Activated naive CD4-positive, alpha-beta T cell treated with anti-CD3 and anti-CD28 coated beads, Interleukin-2, amount 10 ng/mL, durations not matched to agents 7 days and 5 days (primary cell): ENCODE data around the gene KLHL34.

ENCODE experiments used
- CTCF ChIA-PET: fragments of 350-600 bp; sonication (Branson Sonifier 250); formaldehyde crosslinking; loops from one replicate; lab custom pipeline; 2021; ENCODE audit warnings: antibody characterized with exemption; lab: Charles Lee
- DNase-seq: peaks from one replicate; pipeline ENCODE4 v3.0.0-alpha.2; 2020
- H3K27ac Mint-ChIP-seq: one replicate; pipeline ENCODE4 v1.8.0; 2021; ENCODE audit warnings: mild to moderate bottlenecking, moderate library complexity, mixed read lengths
- H3K27me3 Mint-ChIP-seq: one replicate; pipeline ENCODE4 v1.8.0; 2021; ENCODE audit warnings: mild to moderate bottlenecking, mixed read lengths
- H3K36me3 Mint-ChIP-seq: one replicate; pipeline ENCODE4 v1.8.0; 2021; ENCODE audit warnings: mixed read lengths
- H3K4me1 Mint-ChIP-seq: one replicate; pipeline ENCODE4 v1.8.0; 2021; ENCODE audit warnings: mixed read lengths
- H3K4me3 Mint-ChIP-seq: one replicate; pipeline ENCODE4 v1.8.0; 2021; ENCODE audit warnings: mild to moderate bottlenecking, moderate library complexity, mixed read lengths
- H3K9me3 Mint-ChIP-seq: one replicate; pipeline ENCODE4 v1.8.0; 2021; ENCODE audit warnings: mixed read lengths

KLHL34 gene

GRCh38 chrX:21658152-21658737 is at the start of gene KLHL34:
TSS of gene KLHL34 (minus strand) at chrX:21658330. CDS start at chrX:21657788, 542 bp downstream.
- peaks cover 20% of the 10 kb centered on the region for H3K27me3 Mint-ChIP-seq
- no peaks in the 10 kb centered on the region for H3K9me3 Mint-ChIP-seq
- H3K4me1 Mint-ChIP-seq: peaks cover 9% of the 10 kb centered on the region
- peak within 1 kb of the TSS; percentile 28 for H3K27ac Mint-ChIP-seq
- H3K4me3 Mint-ChIP-seq: peak within 1 kb of the TSS; percentile 65
- peaks cover 4% of the 10 kb centered on the region for H3K36me3 Mint-ChIP-seq
- CTCF ChIA-PET: no interaction called here
- DNase-seq: peak; percentile 29

- CTCF ChIA-PET: no interaction called here
- H3K9me3 Mint-ChIP-seq: no peaks in the 10 kb centered on the region
- no peaks in the 10 kb centered on the region for H3K4me1 Mint-ChIP-seq
- no peak overlapping the region for H3K27ac Mint-ChIP-seq
- no peak overlapping the region for H3K4me3 Mint-ChIP-seq
- no peak for DNase-seq
- H3K36me3 Mint-ChIP-seq: no peaks in the 10 kb centered on the region
- H3K27me3 Mint-ChIP-seq: no peaks in the 10 kb centered on the region
Measured at GRCh38 chrX:21705225-21705624, 47.1 kb upstream of the KLHL34 start.

- no peak overlapping the region for H3K27ac Mint-ChIP-seq
- H3K4me3 Mint-ChIP-seq: no peak overlapping the region
- no peaks in the 10 kb centered on the region for H3K9me3 Mint-ChIP-seq
- H3K27me3 Mint-ChIP-seq: no peaks in the 10 kb centered on the region
- H3K4me1 Mint-ChIP-seq: no peaks in the 10 kb centered on the region
- CTCF ChIA-PET: no interaction called here
- DNase-seq: no peak
- no peaks in the 10 kb centered on the region for H3K36me3 Mint-ChIP-seq
Measured at GRCh38 chrX:21702725-21703124, 44.6 kb upstream of the KLHL34 start.

GRCh38 chrX:21700967-21701366 is 42.8 kb upstream of the KLHL34 start:
- no peak for DNase-seq

GRCh38 chrX:21700275-21700674 is 42.1 kb upstream of the KLHL34 start:
- no peak for DNase-seq
- CTCF ChIA-PET: no interaction called here
- no peaks in the 10 kb centered on the region for H3K9me3 Mint-ChIP-seq
- no peak overlapping the region for H3K27ac Mint-ChIP-seq
- H3K36me3 Mint-ChIP-seq: no peaks in the 10 kb centered on the region
- H3K27me3 Mint-ChIP-seq: no peaks in the 10 kb centered on the region
- H3K4me1 Mint-ChIP-seq: no peaks in the 10 kb centered on the region
- no peak overlapping the region for H3K4me3 Mint-ChIP-seq

More at GRCh38 chrX:21700967-21701366, 42.8 kb upstream of the KLHL34 start:
- Mint-ChIP-seq H3K4me3 (no peak overlapping the region), H3K27me3 (no peaks in the 10 kb centered on the region), H3K36me3 (no peaks in the 10 kb centered on the region), H3K27ac (no peak overlapping the region), H3K4me1 (no peaks in the 10 kb centered on the region), H3K9me3 (no peaks in the 10 kb centered on the region)
- CTCF ChIA-PET: no interaction called here

- Mint-ChIP-seq H3K4me3 (no peak overlapping the region), H3K36me3 (no peaks in the 10 kb centered on the region), H3K9me3 (no peaks in the 10 kb centered on the region), H3K4me1 (no peaks in the 10 kb centered on the region), H3K27me3 (no peaks in the 10 kb centered on the region), H3K27ac (no peak overlapping the region)
- no peak for DNase-seq
- CTCF ChIA-PET: no interaction called here
Measured at GRCh38 chrX:21699136-21699535, 41.0 kb upstream of the KLHL34 start.

GRCh38 chrX:21698272-21698671 is 40.1 kb upstream of the KLHL34 start:
- H3K27me3 Mint-ChIP-seq: no peaks in the 10 kb centered on the region
- H3K4me3 Mint-ChIP-seq: no peak overlapping the region
- CTCF ChIA-PET: no interaction called here
- no peaks in the 10 kb centered on the region for H3K9me3 Mint-ChIP-seq
- no peaks in the 10 kb centered on the region for H3K4me1 Mint-ChIP-seq
- H3K36me3 Mint-ChIP-seq: no peaks in the 10 kb centered on the region
- no peak for DNase-seq
- no peak overlapping the region for H3K27ac Mint-ChIP-seq

- H3K27me3 Mint-ChIP-seq: no peaks in the 10 kb centered on the region
- H3K36me3 Mint-ChIP-seq: no peaks in the 10 kb centered on the region
- H3K27ac Mint-ChIP-seq: no peak overlapping the region
- H3K4me3 Mint-ChIP-seq: no peak overlapping the region
- CTCF ChIA-PET: no interaction called here
- DNase-seq: peak; percentile 21
- peaks cover 5% of the 10 kb centered on the region for H3K9me3 Mint-ChIP-seq
- H3K4me1 Mint-ChIP-seq: peaks cover 13% of the 10 kb centered on the region
Measured at GRCh38 chrX:21691512-21692018, 33.4 kb upstream of the KLHL34 start.

- no peak for DNase-seq
- peaks cover 4% of the 10 kb centered on the region for H3K27me3 Mint-ChIP-seq
- H3K36me3 Mint-ChIP-seq: no peaks in the 10 kb centered on the region
- no peak overlapping the region for H3K27ac Mint-ChIP-seq
- peaks cover 2% of the 10 kb centered on the region for H3K4me1 Mint-ChIP-seq
- H3K4me3 Mint-ChIP-seq: no peak overlapping the region
- CTCF ChIA-PET: no interaction called here
- H3K9me3 Mint-ChIP-seq: no peaks in the 10 kb centered on the region
Measured at GRCh38 chrX:21683941-21684340, 25.8 kb upstream of the KLHL34 start.

GRCh38 chrX:21678048-21678612 is 20.0 kb upstream of the KLHL34 start:
- Mint-ChIP-seq H3K36me3 (no peaks in the 10 kb centered on the region), H3K9me3 (no peaks in the 10 kb centered on the region), H3K27me3 (peaks cover 4% of the 10 kb centered on the region), H3K4me3 (no peak overlapping the region), H3K27ac (no peak overlapping the region), H3K4me1 (no peaks in the 10 kb centered on the region)
- DNase-seq: no peak
- CTCF ChIA-PET: interaction anchor here (0.6 kb wide), 1 partner anchor 311 kb away, joined by 3 read pairs; no protein-coding TSS in a partner anchor

GRCh38 chrX:21675931-21676330 is 17.8 kb upstream of the KLHL34 start:
- CTCF ChIA-PET: no interaction called here
- no peaks in the 10 kb centered on the region for H3K9me3 Mint-ChIP-seq
- DNase-seq: no peak
- H3K4me3 Mint-ChIP-seq: no peak overlapping the region
- H3K36me3 Mint-ChIP-seq: no peaks in the 10 kb centered on the region
- no peak overlapping the region for H3K27ac Mint-ChIP-seq
- no peaks in the 10 kb centered on the region for H3K4me1 Mint-ChIP-seq
- peaks cover 4% of the 10 kb centered on the region for H3K27me3 Mint-ChIP-seq

- Mint-ChIP-seq H3K9me3 (no peaks in the 10 kb centered on the region), H3K36me3 (no peaks in the 10 kb centered on the region), H3K27me3 (peaks cover 4% of the 10 kb centered on the region), H3K4me3 (no peak overlapping the region), H3K4me1 (no peaks in the 10 kb centered on the region), H3K27ac (no peak overlapping the region)
- no peak for DNase-seq
- CTCF ChIA-PET: no interaction called here
Measured at GRCh38 chrX:21674430-21675186, 16.5 kb upstream of the KLHL34 start.

- H3K4me3 Mint-ChIP-seq: no peak overlapping the region
- H3K27ac Mint-ChIP-seq: no peak overlapping the region
- peaks cover 8% of the 10 kb centered on the region for H3K27me3 Mint-ChIP-seq
- DNase-seq: no peak
- H3K36me3 Mint-ChIP-seq: no peaks in the 10 kb centered on the region
- H3K9me3 Mint-ChIP-seq: no peaks in the 10 kb centered on the region
- CTCF ChIA-PET: no interaction called here
- no peaks in the 10 kb centered on the region for H3K4me1 Mint-ChIP-seq
Measured at GRCh38 chrX:21666679-21667078, 8.5 kb upstream of the KLHL34 start.

GRCh38 chrX:21666252-21666651 is 8.1 kb upstream of the KLHL34 start:
- peaks cover 9% of the 10 kb centered on the region for H3K27me3 Mint-ChIP-seq

GRCh38 chrX:21662761-21663160 is 4.6 kb upstream of the KLHL34 start:
- no peaks in the 10 kb centered on the region for H3K9me3 Mint-ChIP-seq
- H3K4me3 Mint-ChIP-seq: no peak overlapping the region
- CTCF ChIA-PET: no interaction called here
- no peaks in the 10 kb centered on the region for H3K36me3 Mint-ChIP-seq
- no peak for DNase-seq
- peaks cover 6% of the 10 kb centered on the region for H3K4me1 Mint-ChIP-seq
- H3K27me3 Mint-ChIP-seq: peaks cover 21% of the 10 kb centered on the region
- H3K27ac Mint-ChIP-seq: no peak overlapping the region

More at GRCh38 chrX:21666252-21666651, 8.1 kb upstream of the KLHL34 start:
- Mint-ChIP-seq H3K9me3 (no peaks in the 10 kb centered on the region), H3K36me3 (no peaks in the 10 kb centered on the region), H3K4me3 (no peak overlapping the region), H3K27ac (no peak overlapping the region), H3K4me1 (no peaks in the 10 kb centered on the region)
- DNase-seq: no peak
- CTCF ChIA-PET: no interaction called here
